GM19452 (cell line): ENCODE results near the gene MARCKSL1.
"Not testable (repeated sequence)": the region's sequence is repeated elsewhere in the genome, so short reads cannot be mapped to it uniquely, and the experiment has no call there.

Experiments
- ATAC-seq: cut with Tn5 transposase; IDR thresholded peaks from one replicate; pipeline ENCODE4 v1.9.1; 2021; ENCODE audit not compliant: unreplicated experiment

MARCKSL1 gene

DNA sequence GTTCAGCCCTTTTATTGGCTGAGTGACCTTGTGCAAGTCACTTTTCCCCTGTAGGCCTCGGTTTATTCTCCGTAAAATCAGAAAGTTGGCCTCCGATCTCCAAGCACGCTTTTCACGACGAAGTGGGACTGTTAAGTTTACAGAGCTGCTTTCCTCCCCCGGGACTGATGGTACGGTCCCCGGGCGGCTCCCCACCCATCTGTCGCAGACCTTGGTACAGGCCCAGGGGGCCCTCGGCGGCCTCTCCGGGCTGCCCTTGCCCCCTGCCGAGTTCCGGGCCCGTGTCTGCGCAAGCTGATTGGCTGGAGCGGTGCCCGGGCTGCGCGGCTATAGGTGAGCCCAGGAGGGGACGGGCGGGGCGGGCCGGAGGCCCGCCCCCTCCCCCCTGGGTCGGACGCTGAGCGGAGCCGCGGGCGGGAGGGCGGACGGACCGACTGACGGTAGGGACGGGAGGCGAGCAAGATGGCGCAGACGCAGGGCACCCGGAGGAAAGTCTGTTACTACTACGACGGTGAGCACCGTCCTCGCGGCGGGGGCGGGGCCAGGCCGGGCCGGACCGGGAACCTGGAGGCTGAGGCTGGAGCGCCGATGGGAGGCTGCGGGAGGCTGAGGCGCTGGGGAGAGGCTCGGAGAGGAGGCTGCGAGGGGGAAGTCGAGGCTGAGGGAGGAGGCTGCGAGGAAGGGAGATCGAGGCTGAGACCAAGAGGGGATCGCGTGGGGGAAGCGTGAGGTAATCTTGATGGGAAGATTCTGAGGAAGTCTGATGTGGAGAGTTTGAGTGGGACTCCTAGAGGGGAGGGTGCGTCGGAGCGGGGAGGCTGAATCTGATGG is 44.1 kb downstream of the MARCKSL1 start, which contains the start of gene HDAC1:
TSS of gene HDAC1 (plus strand) at position 376 of the 831 bp plus-strand sequence. CDS start at position 463, 87 bp downstream.
- ATAC-seq: peak; percentile 98

DNA sequence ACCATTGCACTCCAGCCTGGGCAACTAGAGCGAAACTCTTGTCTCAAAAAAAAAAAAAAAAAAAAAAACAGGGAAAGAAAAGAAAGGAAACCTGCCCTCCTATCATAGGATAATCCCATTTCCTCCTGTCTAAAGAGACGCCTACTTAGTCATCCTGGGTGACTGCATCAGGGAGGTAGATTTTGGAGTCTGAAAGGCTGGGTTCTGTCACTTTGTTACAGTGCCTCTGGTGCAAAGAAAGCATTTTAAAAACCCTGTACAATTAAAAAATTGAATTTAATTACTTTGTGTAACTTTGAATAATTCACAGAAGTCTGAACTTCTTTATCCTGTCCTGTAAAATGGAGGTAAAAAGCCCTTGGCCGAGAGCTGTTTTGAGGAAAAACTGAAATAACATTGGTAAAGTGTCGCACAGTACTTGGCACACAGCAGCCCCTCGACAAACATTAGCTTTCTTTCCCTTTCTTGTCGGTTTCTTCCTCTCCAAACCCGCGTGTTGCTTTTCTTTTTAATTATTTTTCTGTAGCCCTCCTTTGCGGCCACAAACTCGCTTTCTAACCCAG is 44.8 kb downstream of the MARCKSL1 start:
- no peak for ATAC-seq

DNA sequence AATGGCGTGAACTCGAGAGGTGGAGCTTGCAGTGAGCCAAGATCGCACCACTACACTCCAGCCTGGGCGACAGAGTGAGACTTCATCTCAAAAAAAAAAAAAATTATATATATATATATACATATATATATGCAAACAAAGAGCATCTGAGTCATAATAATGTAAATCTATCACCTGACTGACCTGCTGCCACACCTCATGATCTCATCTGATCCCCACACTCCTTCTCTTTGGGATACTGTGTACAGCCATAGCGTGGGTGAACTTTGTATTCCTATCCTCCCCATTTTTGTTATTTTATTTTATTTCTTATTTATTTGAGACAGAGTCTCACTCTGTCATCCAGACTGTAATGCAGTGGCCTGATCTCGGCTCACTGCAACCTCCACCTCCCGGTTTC is 46.8 kb downstream of the MARCKSL1 start:
- ATAC-seq: no peak

DNA sequence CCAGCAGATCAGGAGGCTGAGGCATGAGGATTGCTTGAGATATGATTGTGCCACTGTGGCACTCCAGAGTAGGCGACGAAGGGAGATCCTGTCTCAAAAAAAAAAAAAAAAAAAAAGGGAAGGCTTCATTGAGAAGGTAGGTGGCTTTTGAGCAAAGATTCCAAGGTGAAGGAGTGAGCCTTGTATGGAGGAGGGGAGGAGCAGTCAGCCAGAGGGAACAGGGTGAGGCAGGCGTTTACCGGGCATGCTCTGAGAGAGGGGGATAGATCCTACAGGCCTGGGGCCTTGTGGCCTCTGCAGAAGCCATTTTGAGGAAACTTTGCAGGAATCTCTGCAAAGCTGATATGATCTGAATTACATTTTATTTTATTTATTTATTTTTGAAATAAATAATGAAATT is 49.3 kb downstream of the MARCKSL1 start:
- ATAC-seq: no peak

DNA sequence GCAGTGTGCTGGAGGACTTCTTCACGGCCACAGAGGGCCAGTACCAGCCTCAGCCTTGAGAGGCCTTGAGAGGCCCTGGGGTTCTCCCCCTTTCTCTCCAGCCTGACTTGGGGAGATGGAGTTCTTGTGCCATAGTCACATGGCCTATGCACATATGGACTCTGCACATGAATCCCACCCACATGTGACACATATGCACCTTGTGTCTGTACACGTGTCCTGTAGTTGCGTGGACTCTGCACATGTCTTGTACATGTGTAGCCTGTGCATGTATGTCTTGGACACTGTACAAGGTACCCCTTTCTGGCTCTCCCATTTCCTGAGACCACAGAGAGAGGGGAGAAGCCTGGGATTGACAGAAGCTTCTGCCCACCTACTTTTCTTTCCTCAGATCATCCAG is 50.4 kb downstream of the MARCKSL1 start:
- no peak for ATAC-seq

DNA sequence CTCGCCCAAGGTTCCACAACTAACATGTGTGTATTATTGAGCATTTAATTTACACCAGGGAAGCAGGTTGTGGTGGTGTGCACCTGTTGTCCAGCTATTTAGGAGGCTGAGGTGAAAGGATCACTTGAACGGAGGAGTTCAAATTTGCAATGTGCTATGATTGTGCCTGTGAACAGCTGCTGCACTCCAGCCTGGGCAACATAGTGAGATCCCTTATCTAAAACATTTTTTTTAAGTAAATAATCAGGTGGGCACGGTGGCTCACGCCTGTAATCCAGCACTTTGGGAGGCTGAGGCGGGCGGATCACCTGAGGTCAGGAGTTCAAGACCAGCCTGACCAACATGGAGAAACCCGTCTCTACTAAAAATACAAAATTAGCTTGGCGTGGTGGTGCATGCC is 51.3 kb downstream of the MARCKSL1 start:
- ATAC-seq: not testable (repeated sequence)
